H7 (cell line): ENCODE data around the gene COL15A1. TPM values are rescaled to one million over a fixed set of nuclear protein-coding genes. Genes with fewer than 3 reads are reported as not detected.

Source experiments
- DNase-seq: peaks from one replicate; pipeline ENCODE4 v3.0.0; 2012
- H3K27me3 ChIP-seq: 2 replicates; pipeline ENCODE4 v1.6.0; 2011; ENCODE audit warnings: mild to moderate bottlenecking, low read length; ENCODE audit not compliant: control insufficient read depth, insufficient read depth
- H3K36me3 ChIP-seq: replicated peaks from 2 replicates; pipeline ENCODE4 v1.5.1; 2011; ENCODE audit warnings: low read length; ENCODE audit not compliant: control insufficient read depth, insufficient read depth
- H3K4me3 ChIP-seq: 2 replicates; pipeline ENCODE4 v1.5.1; 2011; ENCODE audit warnings: low read depth, mild to moderate bottlenecking, control low read depth, low read length, moderate library complexity; ENCODE audit not compliant: insufficient read depth
- total RNA-seq: library from RNA; depleted of rRNA; stranded (reverse); fragments of >200 nt; shearing (Covaris generic); gene quantifications from 2 replicates; pipeline ENCODE4 v1.2.3, GENCODE V29; 2014

Gene COL15A1
- total RNA-seq, 1 experiment from 2014 or later = not detected

- H3K27me3 ChIP-seq = no peaks in the 10 kb centered on the region
These were observed 109.4 kb downstream of the COL15A1 start for GRCh38 chr9:99052815-99053715.

GRCh38 chr9:99054581-99054980, 110.9 kb downstream of the COL15A1 start:
- Histone ChIP-seq H3K36me3 (no peaks in the 10 kb centered on the region), H3K4me3 (no peak overlapping the region), H3K27me3 (no peaks in the 10 kb centered on the region)
- DNase-seq = no peak

More at GRCh38 chr9:99052815-99053715, 109.4 kb downstream of the COL15A1 start:
- Histone ChIP-seq H3K4me3 (no peak overlapping the region), H3K36me3 (no peaks in the 10 kb centered on the region)
- no peak for DNase-seq

- no peak for DNase-seq
- no peaks in the 10 kb centered on the region for H3K36me3 ChIP-seq
- no peaks in the 10 kb centered on the region for H3K27me3 ChIP-seq
- H3K4me3 ChIP-seq = no peak overlapping the region
These were observed 111.7 kb downstream of the COL15A1 start for GRCh38 chr9:99055384-99055783.

- H3K27me3 ChIP-seq = no peaks in the 10 kb centered on the region
- no peak overlapping the region for H3K4me3 ChIP-seq
- no peaks in the 10 kb centered on the region for H3K36me3 ChIP-seq
- DNase-seq = no peak
These were observed 112.5 kb downstream of the COL15A1 start for GRCh38 chr9:99056186-99056585.

GRCh38 chr9:99056886-99057664, 113.4 kb downstream of the COL15A1 start:
- Histone ChIP-seq H3K4me3 (no peak overlapping the region), H3K27me3 (no peaks in the 10 kb centered on the region), H3K36me3 (no peaks in the 10 kb centered on the region)
- DNase-seq = no peak

GRCh38 chr9:99057665-99058625, 114.2 kb downstream of the COL15A1 start:
- no peak for DNase-seq
- no peak overlapping the region for H3K4me3 ChIP-seq
- H3K36me3 ChIP-seq = no peaks in the 10 kb centered on the region
- H3K27me3 ChIP-seq = no peaks in the 10 kb centered on the region

- Histone ChIP-seq H3K36me3 (no peaks in the 10 kb centered on the region), H3K27me3 (no peaks in the 10 kb centered on the region), H3K4me3 (no peak overlapping the region)
- no peak for DNase-seq
These were observed 115.5 kb downstream of the COL15A1 start for GRCh38 chr9:99058964-99059921.

- DNase-seq = no peak
- H3K4me3 ChIP-seq = no peak overlapping the region
These were observed 116.9 kb downstream of the COL15A1 start for GRCh38 chr9:99060621-99061020.

GRCh38 chr9:99062549-99062948, 118.8 kb downstream of the COL15A1 start:
- no peak for DNase-seq
- H3K4me3 ChIP-seq = no peak overlapping the region
- H3K27me3 ChIP-seq = no peaks in the 10 kb centered on the region
- no peaks in the 10 kb centered on the region for H3K36me3 ChIP-seq

More at GRCh38 chr9:99060621-99061020, 116.9 kb downstream of the COL15A1 start:
- Histone ChIP-seq H3K27me3 (no peaks in the 10 kb centered on the region), H3K36me3 (no peaks in the 10 kb centered on the region)

- no peak overlapping the region for H3K4me3 ChIP-seq
- no peaks in the 10 kb centered on the region for H3K27me3 ChIP-seq
- no peak for DNase-seq
- no peaks in the 10 kb centered on the region for H3K36me3 ChIP-seq
These were observed 119.8 kb downstream of the COL15A1 start for GRCh38 chr9:99063522-99063921.

GRCh38 chr9:99066571-99066970, 122.9 kb downstream of the COL15A1 start:
- Histone ChIP-seq H3K36me3 (no peaks in the 10 kb centered on the region), H3K27me3 (no peaks in the 10 kb centered on the region), H3K4me3 (no peak overlapping the region)
- DNase-seq = no peak

GRCh38 chr9:99069075-99069474, 125.4 kb downstream of the COL15A1 start:
- no peak overlapping the region for H3K4me3 ChIP-seq
- H3K27me3 ChIP-seq = no peaks in the 10 kb centered on the region
- no peaks in the 10 kb centered on the region for H3K36me3 ChIP-seq
- no peak for DNase-seq

- Histone ChIP-seq H3K36me3 (no peaks in the 10 kb centered on the region), H3K27me3 (no peaks in the 10 kb centered on the region), H3K4me3 (no peak overlapping the region)
- DNase-seq = no peak
These were observed 125.8 kb downstream of the COL15A1 start for GRCh38 chr9:99069546-99069945.
